Activated gamma-delta T cell (primary cell): ENCODE results near the gene FGD6.
"Not testable (repeated sequence)": the region's sequence is repeated elsewhere in the genome, so short reads cannot be mapped to it uniquely, and the experiment has no call there.

ENCODE experiments used
- DNase-seq: peaks from one replicate; lab custom pipeline; 2025; lab: John Stamatoyannopoulos, UW

The FGD6 gene

GRCh38 chr12:95178136-95178535, 39.1 kb downstream of the FGD6 start:
- no peak for DNase-seq

GRCh38 chr12:95177201-95177768, 40.0 kb downstream of the FGD6 start:
- DNase-seq: no peak

DNA sequence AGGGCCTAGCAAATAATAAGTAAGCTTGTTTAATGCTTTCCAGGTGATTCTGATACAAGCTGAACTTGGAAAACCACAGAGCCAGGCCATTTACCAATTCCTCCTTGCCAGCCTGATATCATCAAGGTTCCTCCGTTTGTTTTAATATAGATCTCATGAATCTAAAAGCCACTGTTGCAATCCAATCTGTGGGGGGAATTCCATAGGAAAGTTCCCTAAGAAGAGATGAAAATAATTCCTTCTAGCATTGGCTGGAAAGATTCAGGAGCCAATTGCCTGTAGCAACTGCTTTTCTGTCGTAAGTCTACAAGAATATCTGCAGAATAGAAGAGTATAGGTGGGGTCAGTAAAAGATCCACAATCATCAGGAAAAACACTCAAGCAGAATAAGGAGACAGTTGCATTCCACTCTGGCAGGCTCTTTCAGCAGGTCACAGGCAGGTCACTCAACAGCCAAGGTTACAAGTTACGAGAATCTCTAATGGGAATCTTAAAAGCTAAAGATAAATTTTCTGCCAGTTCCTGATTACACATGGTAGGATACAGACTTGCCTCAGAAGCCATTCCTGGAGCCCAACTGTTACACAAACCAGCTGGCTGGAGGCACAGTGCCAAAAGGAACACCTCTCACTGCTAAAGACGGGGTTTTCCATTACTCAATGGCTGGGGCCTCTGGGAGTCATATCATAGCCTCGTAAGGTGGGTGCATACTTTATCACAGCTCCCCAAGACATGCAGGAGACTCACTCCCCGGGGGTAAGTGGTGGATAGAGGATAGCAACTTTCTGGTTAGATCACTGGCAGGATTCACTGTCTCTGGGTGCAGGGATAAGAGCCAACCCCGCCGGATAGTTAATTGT, 43.6 kb downstream of the FGD6 start:
- DNase-seq: no peak

GRCh38 chr12:95169368-95169767, 47.9 kb downstream of the FGD6 start:
- DNase-seq: no peak

DNA sequence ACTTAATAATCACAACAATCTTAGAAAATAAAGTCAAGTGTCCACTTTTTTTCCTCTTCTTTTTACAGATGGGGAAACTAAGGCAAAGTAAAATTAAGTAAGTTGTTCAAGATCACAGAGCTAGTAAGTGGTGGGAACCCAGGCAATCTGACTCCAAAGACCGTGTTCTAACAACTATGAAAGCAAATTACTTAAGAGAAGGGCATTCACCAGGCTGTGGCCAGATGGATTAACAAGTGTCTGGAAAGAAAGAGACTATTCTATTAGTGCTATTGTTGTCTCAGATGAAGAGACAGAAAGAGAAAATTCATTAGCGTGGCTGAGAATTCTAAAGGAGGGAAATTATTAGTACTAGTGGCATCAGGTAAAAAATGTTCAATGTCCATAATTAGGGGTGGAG, 48.5 kb downstream of the FGD6 start:
- DNase-seq: no peak

- DNase-seq: no peak
Measured at GRCh38 chr12:95164656-95165055, 52.6 kb downstream of the FGD6 start.

GRCh38 chr12:95158919-95159318, 58.3 kb downstream of the FGD6 start:
- DNase-seq: no peak

DNA sequence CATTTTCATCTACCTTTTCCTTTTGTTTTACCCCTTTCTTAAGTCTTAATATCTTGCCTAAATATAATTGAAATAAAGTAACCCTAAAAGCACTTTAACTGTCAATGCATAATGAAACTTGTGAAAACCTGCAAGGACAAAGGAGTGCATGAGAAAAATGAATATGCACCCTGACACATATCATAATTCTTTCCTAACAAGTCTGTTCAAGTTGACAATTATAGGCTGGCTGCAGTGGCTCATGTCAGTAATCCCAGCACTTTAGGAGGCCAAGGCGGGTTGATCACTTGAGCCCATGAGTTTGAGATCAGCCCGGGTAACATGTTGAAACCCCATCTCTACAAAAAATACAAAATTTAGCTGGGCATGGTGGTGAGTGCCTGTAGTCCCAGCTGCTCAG, 65.4 kb downstream of the FGD6 start:
- no peak for DNase-seq

DNA sequence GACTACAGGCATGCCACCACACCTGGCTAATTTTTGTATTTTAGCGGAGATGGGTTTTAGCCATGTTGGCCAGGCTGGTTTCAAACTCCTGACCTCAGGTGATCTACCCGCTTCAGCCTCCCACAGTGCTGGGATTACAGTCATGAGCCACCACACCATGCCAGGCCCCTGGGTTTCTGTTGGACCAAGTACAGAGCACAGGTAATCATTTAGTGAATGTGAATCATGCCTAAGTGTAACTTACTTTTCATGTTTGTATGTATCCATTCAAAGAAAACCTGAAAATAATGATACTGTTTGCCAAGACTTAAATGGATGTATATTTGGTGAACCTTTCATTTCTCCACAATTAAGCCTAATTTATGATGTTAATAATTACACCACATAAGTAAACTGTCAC, 65.9 kb downstream of the FGD6 start:
- no peak for DNase-seq

DNA sequence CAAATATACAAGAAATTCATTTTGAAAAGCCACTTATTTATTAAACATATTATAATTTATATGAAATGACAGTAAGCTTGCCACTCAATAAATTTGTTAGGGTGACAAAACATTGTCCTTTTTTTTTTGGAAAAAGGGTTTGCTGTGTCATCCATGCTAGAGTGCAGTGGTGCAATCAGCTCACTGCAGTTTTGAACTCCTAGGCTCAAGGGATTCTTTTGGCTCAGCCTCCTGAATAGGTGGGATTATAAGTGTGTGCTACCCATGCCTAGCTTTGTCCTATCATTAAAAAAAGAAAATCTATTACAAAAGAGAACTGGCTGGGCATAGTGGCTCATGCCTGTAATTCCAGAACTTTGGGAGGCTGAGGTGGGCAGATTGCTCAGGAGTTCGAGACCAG, 66.8 kb downstream of the FGD6 start:
- DNase-seq: no peak

GRCh38 chr12:95147866-95148265, 69.4 kb downstream of the FGD6 start:
- no peak for DNase-seq

DNA sequence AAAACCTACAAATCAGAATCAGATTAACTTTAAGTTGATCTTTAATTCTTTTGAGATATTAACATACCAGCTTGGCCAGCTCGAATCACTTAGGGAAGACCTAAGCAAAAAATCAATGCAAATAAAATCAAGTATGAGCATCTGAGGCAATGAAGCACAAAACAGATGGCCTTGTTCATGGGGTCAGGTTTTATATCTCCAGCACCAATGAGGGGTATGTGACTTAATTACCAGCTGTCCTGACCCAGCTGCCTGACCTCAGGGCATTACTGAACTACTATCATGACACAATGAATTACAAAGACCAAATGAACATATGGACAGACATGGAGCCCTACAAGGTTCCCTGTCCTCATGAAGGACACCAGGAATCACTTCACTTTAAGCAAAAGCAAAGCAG, 70.5 kb downstream of the FGD6 start:
- DNase-seq: no peak

DNA sequence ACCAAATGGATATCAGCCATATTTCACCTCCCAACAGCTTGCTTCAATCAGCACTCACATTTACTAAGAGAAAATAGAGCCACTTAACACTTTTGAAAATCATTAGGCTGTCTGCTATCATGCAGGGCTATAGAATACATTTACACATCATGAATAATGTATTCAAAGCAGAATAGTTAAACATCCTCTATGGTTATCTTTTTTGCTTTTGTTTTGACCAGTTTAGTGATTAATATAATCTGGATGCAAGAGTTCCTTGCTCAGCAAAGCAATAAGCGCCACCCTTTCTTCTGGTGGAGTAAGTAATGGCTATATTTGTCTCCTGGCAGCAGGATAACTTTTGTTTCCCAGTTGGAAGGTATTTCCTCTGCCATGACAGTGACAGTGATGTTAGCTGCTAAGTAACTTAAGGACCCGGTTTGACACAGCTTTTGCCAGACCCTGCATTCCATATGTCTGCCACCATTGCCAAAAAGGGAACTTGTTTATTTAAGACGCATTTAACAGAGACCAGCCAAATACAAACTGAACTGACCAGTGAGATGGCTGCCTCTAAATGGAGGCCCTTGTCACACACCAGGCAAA, 73.6 kb downstream of the FGD6 start:
- no peak for DNase-seq

DNA sequence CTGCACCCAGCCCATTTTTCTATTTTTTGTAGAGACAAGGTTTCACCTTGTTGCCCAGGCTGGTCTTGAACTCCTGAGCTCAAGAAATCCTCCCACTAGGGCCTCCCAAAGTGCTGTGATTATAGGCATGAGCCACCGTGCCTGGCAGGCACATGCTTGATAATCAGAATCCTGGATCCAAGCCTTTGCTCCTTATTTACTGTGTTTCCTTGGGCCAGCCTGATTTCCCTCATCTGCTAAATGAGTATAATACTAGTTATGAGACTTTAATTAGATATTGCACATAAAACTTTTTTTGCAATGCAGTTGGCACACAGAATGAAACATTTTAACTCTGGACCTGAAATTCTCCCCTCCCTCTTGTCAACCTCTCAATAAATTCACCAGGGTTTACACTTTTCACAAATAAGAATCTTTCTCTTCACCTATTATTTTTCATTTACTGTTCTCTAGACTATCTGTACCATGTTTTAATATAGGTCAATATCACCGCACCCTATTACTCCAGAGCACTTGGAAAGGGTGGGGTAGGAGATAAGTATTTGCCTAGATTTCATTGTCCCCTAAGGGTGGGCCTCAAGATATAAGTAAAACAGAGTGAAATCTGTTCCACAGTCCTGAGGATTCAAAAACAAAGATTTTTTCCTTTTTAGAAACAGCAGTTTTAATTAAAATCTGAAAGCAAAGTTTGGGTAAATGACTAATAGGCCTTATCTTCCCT, 74.7 kb downstream of the FGD6 start:
- no peak for DNase-seq

DNA sequence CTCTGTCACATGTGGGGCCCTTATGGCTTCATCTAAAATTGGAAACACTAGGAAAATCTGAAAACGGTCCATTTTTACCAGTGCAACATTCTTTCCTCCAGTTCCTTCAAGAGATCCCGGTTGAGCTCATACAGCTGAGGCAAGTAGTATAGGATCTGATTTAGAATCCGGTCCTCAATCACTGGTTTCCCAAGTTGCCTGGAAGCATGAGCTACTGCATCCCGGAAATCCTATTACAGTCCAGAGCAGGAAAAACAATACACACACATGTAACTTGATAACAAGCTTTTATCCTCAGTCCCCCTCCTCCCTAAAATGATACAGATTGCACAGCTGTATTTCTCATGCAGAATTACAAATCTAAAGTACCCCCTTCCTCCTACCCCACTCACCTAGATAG, 76.0 kb downstream of the FGD6 start:
- DNase-seq: no peak

- DNase-seq: not testable (repeated sequence)
Measured at GRCh38 chr12:95138031-95138430, 79.2 kb downstream of the FGD6 start.

DNA sequence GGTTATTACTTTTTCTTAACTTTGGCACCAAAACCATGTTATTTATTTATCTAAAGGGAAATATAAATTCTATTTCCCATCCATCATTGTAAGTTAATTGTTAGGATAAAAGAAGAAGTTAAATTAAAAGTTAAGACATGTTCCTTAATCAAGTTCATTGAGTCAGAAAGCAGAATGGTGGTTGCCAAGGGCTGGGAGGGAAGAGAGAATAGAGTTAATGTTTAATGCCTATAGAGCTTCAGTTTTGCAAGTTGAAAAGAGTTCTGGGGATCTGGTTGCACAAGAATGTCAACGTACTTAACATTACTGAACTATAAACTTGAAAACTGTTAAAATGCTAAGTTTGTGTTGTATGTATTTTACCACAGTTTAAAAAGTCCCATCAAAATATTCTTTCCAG, 80.7 kb downstream of the FGD6 start:
- DNase-seq: no peak

- DNase-seq: no peak
Measured at GRCh38 chr12:95134085-95134484, 83.2 kb downstream of the FGD6 start.

DNA sequence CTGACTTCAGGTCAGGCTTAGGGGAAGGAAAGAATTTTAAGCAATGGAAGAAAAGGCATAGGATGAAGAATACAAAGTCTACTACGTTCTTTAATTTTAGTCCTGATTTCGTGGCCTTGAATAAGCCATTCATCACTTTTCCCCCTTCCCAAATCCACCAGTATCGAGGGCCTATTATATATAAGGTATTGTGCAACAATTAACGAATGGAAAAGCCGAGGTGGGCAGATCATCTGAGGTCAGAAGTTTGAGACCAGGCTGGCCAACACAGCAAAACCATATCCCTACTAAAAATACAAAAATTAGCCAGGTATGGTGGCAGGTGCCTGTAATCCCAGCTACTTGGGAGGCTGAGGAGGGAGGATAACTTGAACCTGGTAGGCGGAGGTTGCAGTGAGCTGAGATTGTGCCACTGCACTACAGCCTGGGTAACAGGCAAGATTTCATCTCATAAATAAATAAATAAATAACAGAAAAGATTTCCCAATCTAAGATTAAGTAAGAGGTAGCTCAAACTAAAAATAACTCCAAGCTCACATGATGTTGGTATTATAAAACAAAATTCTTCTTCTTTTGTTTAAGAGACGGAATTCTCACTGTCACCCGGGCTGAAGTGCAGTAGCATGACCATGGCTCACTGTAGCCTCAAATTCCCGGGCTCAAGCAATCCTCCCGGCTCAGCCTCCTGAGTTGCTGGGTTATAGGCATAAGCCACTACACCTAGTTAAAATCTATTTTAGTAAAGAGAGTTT, 85.5 kb downstream of the FGD6 start:
- no peak for DNase-seq

GRCh38 chr12:95130096-95130495, 87.2 kb downstream of the FGD6 start:
- no peak for DNase-seq

GRCh38 chr12:95129115-95129514, 88.2 kb downstream of the FGD6 start:
- no peak for DNase-seq

DNA sequence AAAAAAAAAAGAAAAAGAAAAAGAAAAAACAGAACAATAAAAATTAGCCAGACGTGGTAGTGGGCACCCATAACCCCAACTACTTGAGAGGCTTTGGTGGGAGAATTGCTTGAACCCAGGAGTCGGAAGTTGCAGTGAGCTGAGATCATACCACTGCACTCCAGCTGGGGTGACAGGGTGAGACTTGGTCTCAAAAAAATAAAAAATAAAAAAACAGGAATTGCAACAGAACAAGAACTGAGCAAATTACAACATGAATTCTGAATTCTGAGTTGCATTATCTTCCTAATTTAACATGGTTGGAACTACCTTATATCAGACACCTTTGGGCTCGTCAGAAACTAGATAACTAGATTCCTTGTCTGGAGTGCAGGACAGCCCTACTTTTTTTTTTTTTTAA, 90.5 kb downstream of the FGD6 start:
- no peak for DNase-seq
